AML-193 (cell line): ENCODE results near the gene MYZAP.
A peak's percentile ranks its signal among the peaks of the same experiment; 100 is the strongest.

ENCODE experiments used
- DNase-seq, 2 experiments: peaks; one replicate each; lab custom pipeline; 2025; lab: John Stamatoyannopoulos, UW

The MYZAP gene

DNA sequence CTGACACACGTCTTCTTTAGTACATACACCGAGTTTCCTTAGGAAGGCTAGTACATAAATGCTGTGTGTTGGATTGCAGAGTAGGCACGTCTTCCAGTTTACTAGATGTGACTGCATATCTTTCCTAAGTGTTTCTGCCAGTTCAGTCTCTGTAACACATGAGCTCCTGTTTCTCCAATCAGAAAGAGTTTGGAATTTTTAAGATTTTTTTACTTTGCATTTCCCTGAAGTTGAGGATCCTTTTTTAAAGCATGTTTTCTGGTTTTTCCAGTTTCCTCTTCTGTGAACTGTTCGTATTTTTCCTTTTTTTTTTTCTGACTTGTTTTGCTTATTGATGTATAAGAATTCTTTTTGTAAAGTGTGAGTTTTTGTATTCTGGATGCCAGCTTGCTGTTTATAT lies 107.3 kb downstream of the MYZAP start:
- no peak for DNase-seq

GRCh38 chr15:57703387-57703786 lies 111.7 kb downstream of the MYZAP start:
- DNase-seq: no peak

DNA sequence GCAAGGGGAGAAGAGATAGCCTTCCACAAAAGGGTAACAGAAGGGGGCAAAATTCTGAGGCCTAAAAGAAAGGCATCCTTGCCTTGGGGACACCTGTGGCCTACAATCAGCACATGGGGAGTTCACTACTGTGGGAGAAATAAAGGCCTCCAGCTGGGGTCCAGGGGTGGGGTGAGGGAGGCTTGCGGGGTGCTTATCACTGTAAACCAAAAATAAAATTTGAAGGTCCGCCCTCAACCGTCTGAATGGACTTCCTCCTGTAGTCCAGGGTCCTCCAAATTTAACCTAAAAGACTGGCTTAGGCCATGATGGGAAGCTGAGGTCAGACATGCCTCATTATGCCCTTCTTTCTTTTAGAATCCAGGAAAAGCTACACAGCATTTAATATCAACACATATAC lies 112.7 kb downstream of the MYZAP start:
- no peak for DNase-seq

GRCh38 chr15:57705746-57706404 lies 114.2 kb downstream of the MYZAP start:
- no peak for DNase-seq

- DNase-seq: peak; percentile 90 to 93
These were observed 114.9 kb downstream of the MYZAP start, which contains the start of gene POLR2M for GRCh38 chr15:57706405-57707209. TSS of gene POLR2M (plus strand) at chr15:57706714. CDS start at chr15:57706843, 129 bp downstream.

- DNase-seq: no peak
These were observed 116.3 kb downstream of the MYZAP start for GRCh38 chr15:57708047-57708446.

- DNase-seq: no peak
These were observed 126.6 kb downstream of the MYZAP start for GRCh38 chr15:57718309-57718708.

- no peak for DNase-seq
These were observed 129.2 kb downstream of the MYZAP start for GRCh38 chr15:57720867-57721266.

GRCh38 chr15:57726411-57726810 lies 134.7 kb downstream of the MYZAP start:
- DNase-seq: no peak

- DNase-seq: no peak
These were observed 135.3 kb downstream of the MYZAP start for GRCh38 chr15:57727031-57727430.

GRCh38 chr15:57728436-57728835 lies 136.7 kb downstream of the MYZAP start:
- DNase-seq: no peak

DNA sequence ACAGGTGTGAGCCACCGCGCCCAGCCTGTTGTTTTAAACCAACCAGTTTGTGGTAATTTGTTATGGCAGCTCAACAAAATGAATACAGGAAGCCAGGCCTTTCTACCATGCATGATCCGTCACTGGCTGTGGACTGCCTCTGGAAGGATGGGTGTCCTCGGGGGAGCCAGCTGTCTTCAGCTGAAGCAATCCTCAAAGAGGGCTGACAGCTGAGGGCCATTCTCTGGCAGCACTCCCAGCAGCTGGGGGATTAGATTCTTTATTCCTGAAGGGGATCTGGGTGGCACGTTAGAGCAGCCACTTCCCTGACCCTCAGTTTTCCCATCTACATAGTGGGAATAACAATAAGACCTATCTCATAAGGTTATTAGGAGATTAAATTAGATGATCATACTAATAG lies 139.2 kb downstream of the MYZAP start:
- DNase-seq: no peak

DNA sequence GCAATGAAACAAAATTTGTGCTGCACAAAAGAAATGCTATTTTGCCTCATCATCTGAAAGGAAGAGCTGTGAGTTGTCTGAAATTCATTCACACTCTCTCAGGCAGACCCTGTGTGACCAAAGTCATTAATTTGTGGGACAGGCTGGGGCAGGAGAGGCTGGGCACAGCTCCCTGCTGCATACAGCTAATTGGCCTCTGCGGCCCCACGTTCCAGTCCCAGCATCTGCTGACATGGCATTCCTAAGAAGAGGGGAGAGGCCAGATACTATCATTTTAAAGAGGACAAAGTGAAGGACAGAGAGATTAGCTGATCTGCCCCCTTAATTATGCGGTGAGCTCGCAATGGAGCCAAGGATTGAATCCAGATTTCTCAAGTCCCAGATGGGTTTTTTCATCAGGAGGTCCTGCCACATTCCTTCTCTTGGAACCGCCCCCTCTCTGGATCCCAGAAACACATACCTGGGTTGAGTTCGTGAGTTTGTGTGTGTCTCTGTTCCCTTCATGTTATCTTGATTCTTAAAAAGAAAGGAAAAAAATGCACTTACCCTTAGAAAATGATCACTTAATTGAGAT lies 139.9 kb downstream of the MYZAP start:
- DNase-seq: no peak

GRCh38 chr15:57732526-57733331 lies 141.0 kb downstream of the MYZAP start:
- peak; percentile 35 to 51 for DNase-seq

GRCh38 chr15:57734860-57735259 lies 143.2 kb downstream of the MYZAP start:
- no peak for DNase-seq
